Measurements from ENCODE around the gene FILIP1L. TPM values are rescaled to one million over a fixed set of nuclear protein-coding genes. Genes with fewer than 3 reads are reported as not detected.

FILIP1L gene
- polyA plus RNA-seq, 1 donor (not counting 4 experiments of a cell fraction or from before 2014, with no cell fraction given): 14.7 TPM

GRCh38 chr3:100073049-100073713, 41.1 kb downstream of the FILIP1L start:
- TF ChIP-seq EZH2 (IDR thresholded peaks at IDR 0.05; ENCODE audit: low read length) (no peak), CTCF (optimal IDR thresholded peaks at IDR 0.05 in 1 of 3, IDR thresholded peaks at IDR 0.05 in 1 of 3, conservative IDR thresholded peaks at IDR 0.05 in 1 of 3; ENCODE audit: extremely low read depth in 1 of 3, insufficient read depth in 2 of 3, low read length in 3 of 3) (no peak)
- no peaks in the 10 kb centered on the region for H3K4me1 ChIP-seq (ENCODE audit: control insufficient read depth, extremely low read depth, insufficient read depth, low read length)
- H3K79me2 ChIP-seq (ENCODE audit: control insufficient read depth, insufficient read depth, low read length): no peaks in the 10 kb centered on the region
- dilution Hi-C loops (cut with MboI; ENCODE audit: extremely low pct_ligation_motif_present, low sequenced_read_pairs): no loop called here
- H3K9ac ChIP-seq (ENCODE audit: control insufficient read depth, extremely low read depth, insufficient read depth, low read length): no peak overlapping the region
- DNase-seq (ENCODE audit: low read depth, low spot score) (no peak), FAIRE-seq (no peak)
- no peaks in the 10 kb centered on the region for H3K9me3 ChIP-seq (ENCODE audit: control insufficient read depth, low read depth, low read length)
- H3K4me2 ChIP-seq (ENCODE audit: control insufficient read depth, extremely low read depth, insufficient read depth, low read depth, low read length): no peak overlapping the region
- H2AFZ ChIP-seq (ENCODE audit: control insufficient read depth, low read length): no peak overlapping the region
- no peak overlapping the region for H3K27ac ChIP-seq (ENCODE audit: control insufficient read depth, insufficient read depth, low read length)
- H4K20me1 ChIP-seq (ENCODE audit: control insufficient read depth, extremely low read depth, insufficient read depth, low read length): no peaks in the 10 kb centered on the region
- no peak overlapping the region for H3K4me3 ChIP-seq (ENCODE audit: control insufficient read depth in 2 of 3, extremely low read depth in 1 of 3, insufficient read depth in 2 of 3, low read depth in 1 of 3, low read length in 3 of 3)
- no peaks in the 10 kb centered on the region for H3K9me1 ChIP-seq (ENCODE audit: control insufficient read depth, extremely low read depth, insufficient read depth, low read length)
- no peaks in the 10 kb centered on the region for H3K27me3 ChIP-seq (ENCODE audit: control insufficient read depth, extremely low read depth, insufficient read depth, low read length)
- no peaks in the 10 kb centered on the region for H3K36me3 ChIP-seq (ENCODE audit: control insufficient read depth in 2 of 2, extremely low read depth in 1 of 2, insufficient read depth in 2 of 2, low read length in 2 of 2)

GRCh38 chr3:100072326-100073048, 41.8 kb downstream of the FILIP1L start:
- H2AFZ ChIP-seq (ENCODE audit: control insufficient read depth, low read length): no peak overlapping the region
- no peak overlapping the region for H3K9ac ChIP-seq (ENCODE audit: control insufficient read depth, extremely low read depth, insufficient read depth, low read length)
- H3K4me3 ChIP-seq (ENCODE audit: control insufficient read depth in 2 of 3, extremely low read depth in 1 of 3, insufficient read depth in 2 of 3, low read depth in 1 of 3, low read length in 3 of 3): no peak overlapping the region
- no peak for TF ChIP-seq CTCF (optimal IDR thresholded peaks at IDR 0.05 in 1 of 3, IDR thresholded peaks at IDR 0.05 in 1 of 3, conservative IDR thresholded peaks at IDR 0.05 in 1 of 3; ENCODE audit: extremely low read depth in 1 of 3, insufficient read depth in 2 of 3, low read length in 3 of 3)
- no peak for TF ChIP-seq EZH2 (IDR thresholded peaks at IDR 0.05; ENCODE audit: low read length)
- H3K9me1 ChIP-seq (ENCODE audit: control insufficient read depth, extremely low read depth, insufficient read depth, low read length): no peaks in the 10 kb centered on the region
- FAIRE-seq: no peak
- dilution Hi-C loops (cut with MboI; ENCODE audit: extremely low pct_ligation_motif_present, low sequenced_read_pairs): no loop called here
- H3K4me1 ChIP-seq (ENCODE audit: control insufficient read depth, extremely low read depth, insufficient read depth, low read length): no peaks in the 10 kb centered on the region
- no peak overlapping the region for H3K27ac ChIP-seq (ENCODE audit: control insufficient read depth, insufficient read depth, low read length)
- H3K79me2 ChIP-seq (ENCODE audit: control insufficient read depth, insufficient read depth, low read length): no peaks in the 10 kb centered on the region
- H4K20me1 ChIP-seq (ENCODE audit: control insufficient read depth, extremely low read depth, insufficient read depth, low read length): no peaks in the 10 kb centered on the region
- H3K4me2 ChIP-seq (ENCODE audit: control insufficient read depth, extremely low read depth, insufficient read depth, low read depth, low read length): no peak overlapping the region
- H3K36me3 ChIP-seq (ENCODE audit: control insufficient read depth in 2 of 2, extremely low read depth in 1 of 2, insufficient read depth in 2 of 2, low read length in 2 of 2): no peaks in the 10 kb centered on the region
- no peaks in the 10 kb centered on the region for H3K9me3 ChIP-seq (ENCODE audit: control insufficient read depth, low read depth, low read length)
- no peak for DNase-seq (ENCODE audit: low read depth, low spot score)
- H3K27me3 ChIP-seq (ENCODE audit: control insufficient read depth, extremely low read depth, insufficient read depth, low read length): no peaks in the 10 kb centered on the region

All from keratinocyte (primary cell).